VCaP (cell line): ENCODE measurements around the gene ELMO1.

ENCODE experiments used
- H3K27ac ChIP-seq: fragments of 450-650 bp; 2 replicates; pipeline ENCODE4 v1.5.1; 2017
- TF ChIP-seq, protein P1 (sequence below): fragments of 450-650 bp; conservative IDR thresholded peaks from 2 replicates; pipeline ENCODE4 v1.5.1; 2017; ENCODE audit warnings: mild to moderate bottlenecking, moderate library complexity

ELMO1 gene

DNA sequence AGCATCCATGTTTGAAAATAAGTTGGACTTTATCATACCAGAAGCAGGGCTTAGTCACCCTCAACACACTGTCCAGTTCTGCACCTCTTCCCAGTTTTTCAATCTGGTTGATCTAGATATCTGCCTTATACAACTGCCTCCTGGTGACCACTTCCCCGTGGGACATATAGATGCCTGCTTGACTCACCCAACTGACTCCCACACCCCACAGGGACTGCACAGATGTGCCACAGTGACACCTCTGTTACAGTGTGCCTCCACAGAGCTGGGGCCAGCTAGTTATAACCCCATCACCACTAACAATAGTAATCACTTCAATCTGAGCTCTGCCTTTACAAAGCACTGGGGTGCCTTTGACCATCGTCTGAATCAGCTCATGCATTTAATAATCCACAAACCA is 641.8 kb downstream of the ELMO1 start:
- no peak overlapping the region for H3K27ac ChIP-seq
- TF ChIP-seq, protein P1, sequence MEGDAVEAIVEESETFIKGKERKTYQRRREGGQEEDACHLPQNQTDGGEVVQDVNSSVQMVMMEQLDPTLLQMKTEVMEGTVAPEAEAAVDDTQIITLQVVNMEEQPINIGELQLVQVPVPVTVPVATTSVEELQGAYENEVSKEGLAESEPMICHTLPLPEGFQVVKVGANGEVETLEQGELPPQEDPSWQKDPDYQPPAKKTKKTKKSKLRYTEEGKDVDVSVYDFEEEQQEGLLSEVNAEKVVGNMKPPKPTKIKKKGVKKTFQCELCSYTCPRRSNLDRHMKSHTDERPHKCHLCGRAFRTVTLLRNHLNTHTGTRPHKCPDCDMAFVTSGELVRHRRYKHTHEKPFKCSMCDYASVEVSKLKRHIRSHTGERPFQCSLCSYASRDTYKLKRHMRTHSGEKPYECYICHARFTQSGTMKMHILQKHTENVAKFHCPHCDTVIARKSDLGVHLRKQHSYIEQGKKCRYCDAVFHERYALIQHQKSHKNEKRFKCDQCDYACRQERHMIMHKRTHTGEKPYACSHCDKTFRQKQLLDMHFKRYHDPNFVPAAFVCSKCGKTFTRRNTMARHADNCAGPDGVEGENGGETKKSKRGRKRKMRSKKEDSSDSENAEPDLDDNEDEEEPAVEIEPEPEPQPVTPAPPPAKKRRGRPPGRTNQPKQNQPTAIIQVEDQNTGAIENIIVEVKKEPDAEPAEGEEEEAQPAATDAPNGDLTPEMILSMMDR: no peak
